Mesendoderm (in vitro differentiated cells): ENCODE measurements around the gene ZNF714.
"Not testable (repeated sequence)": the region's sequence is repeated elsewhere in the genome, so short reads cannot be mapped to it uniquely, and the experiment has no call there.

Experiments used
- DNase-seq: peaks from one replicate; pipeline ENCODE4 v3.0.0; 2013
- H2AK5ac ChIP-seq: 2 replicates; pipeline ENCODE4 v1.6.1; 2013; ENCODE audit warnings: low read length, inconsistent platforms
- H2BK120ac ChIP-seq: 2 replicates; pipeline ENCODE4 v1.6.1; 2013; ENCODE audit warnings: low read depth, mild to moderate bottlenecking, low read length, moderate library complexity, mixed read lengths
- H2BK15ac ChIP-seq: replicated peaks from 2 replicates; pipeline ENCODE4 v1.6.1; 2013; ENCODE audit warnings: low read depth, mild to moderate bottlenecking, moderate library complexity
- H2BK5ac ChIP-seq: 2 replicates; pipeline ENCODE4 v1.6.1; 2013; ENCODE audit warnings: low read length, inconsistent platforms
- H3K18ac ChIP-seq: 2 replicates; pipeline ENCODE4 v1.6.1; 2013; ENCODE audit warnings: mild to moderate bottlenecking, low read length, mixed read lengths
- H3K23ac ChIP-seq: one replicate; pipeline ENCODE4 v1.6.1; 2013; ENCODE audit warnings: low read length
- H3K27ac ChIP-seq: 2 replicates; pipeline ENCODE4 v1.5.1; 2013; ENCODE audit warnings: low read depth, mild to moderate bottlenecking, inconsistent platforms, low read length, moderate library complexity
- H3K27me3 ChIP-seq: 2 replicates; pipeline ENCODE4 v1.6.1; 2013; ENCODE audit warnings: low read length, control low read depth, mild to moderate bottlenecking, inconsistent platforms; ENCODE audit not compliant: insufficient read depth, poor library complexity
- H3K36me3 ChIP-seq: 2 replicates; pipeline ENCODE4 v1.6.1; 2013; ENCODE audit warnings: low read length, inconsistent platforms; ENCODE audit not compliant: control insufficient read depth, insufficient read depth
- H3K4ac ChIP-seq: one replicate; pipeline ENCODE4 v1.6.1; 2013; ENCODE audit warnings: low read depth, mild to moderate bottlenecking, low read length, moderate library complexity
- H3K4me1 ChIP-seq: 2 replicates; pipeline ENCODE4 v1.6.1; 2013; ENCODE audit warnings: low read depth, low read length, inconsistent platforms; ENCODE audit not compliant: control insufficient read depth
- H3K4me2 ChIP-seq: 2 replicates; pipeline ENCODE4 v1.6.1; 2013; ENCODE audit warnings: low read length
- H3K4me3 ChIP-seq: 2 replicates; pipeline ENCODE4 v1.5.1; 2013; ENCODE audit warnings: mild to moderate bottlenecking, low read length
- H3K56ac ChIP-seq: one replicate; pipeline ENCODE4 v1.6.1; 2013; ENCODE audit warnings: low read length
- H3K79me1 ChIP-seq: 2 replicates; pipeline ENCODE4 v1.6.1; 2013; ENCODE audit warnings: low read length, inconsistent platforms
- H3K79me2 ChIP-seq: 2 replicates; pipeline ENCODE4 v1.6.1; 2013; ENCODE audit warnings: mild to moderate bottlenecking, low read length; ENCODE audit not compliant: control insufficient read depth, insufficient read depth
- H3K9ac ChIP-seq: 2 replicates; pipeline ENCODE4 v1.6.1; 2013; ENCODE audit warnings: low read length, inconsistent platforms
- H4K5ac ChIP-seq: one replicate; pipeline ENCODE4 v1.6.1; 2013; ENCODE audit warnings: low read length
- H4K8ac ChIP-seq: one replicate; pipeline ENCODE4 v1.6.1; 2013; ENCODE audit warnings: low read depth, mild to moderate bottlenecking, control low read depth, low read length, moderate library complexity
- WGBS: extraction: QIAGEN DNeasy Blood & Tissue Kit; methylation state at CpG from one replicate; pipeline ENCODE4 v1.1.7; 2013; ENCODE audit warnings: low lambda C conversion rate, missing lambda C conversion rate; ENCODE audit not compliant: insufficient coverage; ENCODE audit errors: extremely low coverage; 5-methylcytosine and 5-hydroxymethylcytosine counted together

Gene ZNF714

GRCh38 chr19:21134934-21135366 is 52.9 kb downstream of the ZNF714 start:
- H3K56ac ChIP-seq, result no peak overlapping the region
- no peak overlapping the region for H3K4ac ChIP-seq
- H2BK120ac ChIP-seq, result no peak overlapping the region
- no peak overlapping the region for H2BK5ac ChIP-seq
- H2AK5ac ChIP-seq, result no peak overlapping the region
- H3K23ac ChIP-seq, result no peak overlapping the region
- WGBS, result no CpG with 5 or more reads among the region's 2 CpGs
- no peaks in the 10 kb centered on the region for H3K79me2 ChIP-seq
- H3K9ac ChIP-seq, result no peak overlapping the region
- no peaks in the 10 kb centered on the region for H3K79me1 ChIP-seq
- no peaks in the 10 kb centered on the region for H3K27me3 ChIP-seq
- H4K5ac ChIP-seq, result no peak overlapping the region
- H2BK15ac ChIP-seq, result no peak overlapping the region
- H3K4me3 ChIP-seq, result no peak overlapping the region
- H4K8ac ChIP-seq, result no peak overlapping the region
- no peaks in the 10 kb centered on the region for H3K4me1 ChIP-seq
- no peaks in the 10 kb centered on the region for H3K36me3 ChIP-seq
- H3K18ac ChIP-seq, result no peak overlapping the region
- no peak overlapping the region for H3K4me2 ChIP-seq
- H3K27ac ChIP-seq, result no peak overlapping the region
- DNase-seq, result no peak

GRCh38 chr19:21135433-21135832 is 53.4 kb downstream of the ZNF714 start:
- no peaks in the 10 kb centered on the region for H3K79me1 ChIP-seq
- no peak overlapping the region for H4K5ac ChIP-seq
- H2BK15ac ChIP-seq, result no peak overlapping the region
- no peak overlapping the region for H3K9ac ChIP-seq
- no peak overlapping the region for H3K4ac ChIP-seq
- H2BK120ac ChIP-seq, result no peak overlapping the region
- WGBS, result no CpG with 5 or more reads among the region's 8 CpGs
- H3K4me3 ChIP-seq, result no peak overlapping the region
- no peak overlapping the region for H3K23ac ChIP-seq
- H3K27ac ChIP-seq, result no peak overlapping the region
- H3K4me1 ChIP-seq, result no peaks in the 10 kb centered on the region
- no peak overlapping the region for H3K56ac ChIP-seq
- H2AK5ac ChIP-seq, result no peak overlapping the region
- no peak overlapping the region for H3K18ac ChIP-seq
- H3K27me3 ChIP-seq, result no peaks in the 10 kb centered on the region
- H3K79me2 ChIP-seq, result no peaks in the 10 kb centered on the region
- no peak for DNase-seq
- no peak overlapping the region for H3K4me2 ChIP-seq
- no peaks in the 10 kb centered on the region for H3K36me3 ChIP-seq
- H4K8ac ChIP-seq, result no peak overlapping the region
- H2BK5ac ChIP-seq, result no peak overlapping the region

- Histone ChIP-seq H3K56ac (no peak overlapping the region), H2BK120ac (no peak overlapping the region), H2BK5ac (no peak overlapping the region), H4K8ac (no peak overlapping the region), H2AK5ac (no peak overlapping the region), H2BK15ac (no peak overlapping the region), H3K27ac (no peak overlapping the region), H3K4me1 (no peaks in the 10 kb centered on the region), H3K9ac (no peak overlapping the region), H3K18ac (no peak overlapping the region), H3K4me2 (no peak overlapping the region), H3K4me3 (no peak overlapping the region), H3K79me2 (peaks cover 8% of the 10 kb centered on the region), H3K36me3 (no peaks in the 10 kb centered on the region), H4K5ac (no peak overlapping the region), H3K23ac (no peak overlapping the region), H3K79me1 (peaks cover 2% of the 10 kb centered on the region), H3K4ac (no peak overlapping the region), H3K27me3 (no peaks in the 10 kb centered on the region)
- no peak for DNase-seq
Observed at GRCh38 chr19:21138130-21138529, 56.1 kb downstream of the ZNF714 start.

- no CpG with 5 or more reads among the region's 1 CpG for WGBS
- not testable (repeated sequence) for H3K23ac ChIP-seq, DNase-seq, H2BK120ac ChIP-seq, H3K4me1 ChIP-seq, H2BK5ac ChIP-seq, H3K27me3 ChIP-seq, H3K4me2 ChIP-seq, H2BK15ac ChIP-seq, H3K4ac ChIP-seq, H3K9ac ChIP-seq, H3K56ac ChIP-seq, H3K79me1 ChIP-seq, H2AK5ac ChIP-seq, H3K4me3 ChIP-seq, H3K18ac ChIP-seq, H3K27ac ChIP-seq, H4K5ac ChIP-seq, H3K36me3 ChIP-seq, H4K8ac ChIP-seq
- peaks cover 12% of the 10 kb centered on the region for H3K79me2 ChIP-seq
Observed at GRCh38 chr19:21141006-21141405, 59.0 kb downstream of the ZNF714 start.

- Histone ChIP-seq H2BK120ac (no peak within 1 kb of the TSS), H3K27ac (peak within 1 kb of the TSS; percentile 34), H3K4me2 (peak within 1 kb of the TSS; percentile 44), H3K4me3 (peak within 1 kb of the TSS; percentile 96), H3K23ac (no peak within 1 kb of the TSS), H3K56ac (peak within 1 kb of the TSS; percentile 97), H2AK5ac (no peak within 1 kb of the TSS), H3K4ac (no peak within 1 kb of the TSS), H3K79me1 (peaks cover 6% of the 10 kb centered on the region), H2BK15ac (no peak within 1 kb of the TSS), H2BK5ac (no peak within 1 kb of the TSS), H3K18ac (no peak within 1 kb of the TSS), H4K5ac (no peak within 1 kb of the TSS), H4K8ac (no peak within 1 kb of the TSS), H3K79me2 (peaks cover 12% of the 10 kb centered on the region), H3K36me3 (peaks cover 4% of the 10 kb centered on the region), H3K4me1 (no peaks in the 10 kb centered on the region), H3K9ac (peak within 1 kb of the TSS; percentile 92), H3K27me3 (no peaks in the 10 kb centered on the region)
- no CpG with 5 or more reads among the region's 30 CpGs for WGBS
- peak; percentile 99 for DNase-seq
Observed at GRCh38 chr19:21141787-21142464, 59.9 kb downstream of the ZNF714 start, which contains the start of gene ZNF431. ZNF431 (plus strand) TSS chr19:21142040; CDS start chr19:21142184, 144 bp downstream.

- H3K36me3 ChIP-seq, result peaks cover 4% of the 10 kb centered on the region
- DNase-seq, result no peak
- no peak overlapping the region for H2BK15ac ChIP-seq
- H4K5ac ChIP-seq, result no peak overlapping the region
- H3K4ac ChIP-seq, result no peak overlapping the region
- no peak overlapping the region for H4K8ac ChIP-seq
- no peak overlapping the region for H2AK5ac ChIP-seq
- H3K23ac ChIP-seq, result no peak overlapping the region
- no peaks in the 10 kb centered on the region for H3K4me1 ChIP-seq
- peaks cover 6% of the 10 kb centered on the region for H3K79me1 ChIP-seq
- no peak overlapping the region for H3K27ac ChIP-seq
- no peak overlapping the region for H2BK5ac ChIP-seq
- H3K9ac ChIP-seq, result no peak overlapping the region
- H3K4me2 ChIP-seq, result no peak overlapping the region
- no peak overlapping the region for H2BK120ac ChIP-seq
- no peak overlapping the region for H3K56ac ChIP-seq
- no peak overlapping the region for H3K4me3 ChIP-seq
- no CpG with 5 or more reads among the region's 5 CpGs for WGBS
- H3K18ac ChIP-seq, result no peak overlapping the region
- H3K79me2 ChIP-seq, result peaks cover 12% of the 10 kb centered on the region
- H3K27me3 ChIP-seq, result no peaks in the 10 kb centered on the region
Observed at GRCh38 chr19:21143428-21143827, 61.4 kb downstream of the ZNF714 start.
